ENCODE results near the gene ELSPBP1.

- TF ChIP-seq GATA3 (IDR thresholded peaks at IDR 0.05; ENCODE audit: low read depth, low read length) (no peak), GATA2 (IDR thresholded peaks at IDR 0.05; ENCODE audit: low read depth, low read length) (no peak)
Observed at GRCh38 chr19:48064509-48064908, 70.1 kb downstream of the ELSPBP1 start.
